H1 (cell line): ENCODE measurements around the gene KIF5C. TPM values are rescaled to one million over a fixed set of nuclear protein-coding genes. Genes with fewer than 3 reads are reported as not detected.

Experiments used
- CTCF ChIA-PET: fragments of 300-600 bp; sonication (Branson Sonifier 250); formaldehyde crosslinking; loops from one replicate; lab custom pipeline; 2021; ENCODE audit not compliant: partially characterized antibody; lab: Charles Lee
- POLR2A ChIA-PET: fragments of 300-600 bp; sonication (Branson Sonifier 250); formaldehyde crosslinking; loops from one replicate; lab custom pipeline; 2021; ENCODE audit warnings: inconsistent platforms; ENCODE audit not compliant: partially characterized antibody; lab: Charles Lee
- DNase-seq, 2 experiments: peaks; one replicate each; pipeline versions ENCODE4 v3.0.0 to v3.0.0-alpha.2; 2010 to 2022; ENCODE audit warnings: low spot score in 2 of 2, low read depth in 1 of 2, mixed read lengths in 1 of 2
- FAIRE-seq: peaks from 2 replicates; lab custom pipeline; 2011; peaks lifted over from hg19 to GRCh38; lab: Jason Lieb, UNC
- H2AFZ ChIP-seq: 2 replicates; pipeline ENCODE4 v1.8.1; 2012; ENCODE audit warnings: low read length, inconsistent platforms
- H2AK5ac ChIP-seq: 2 replicates; pipeline ENCODE4 v1.6.1; 2013; ENCODE audit warnings: low read depth, low read length
- H2BK120ac ChIP-seq: replicated peaks from 2 replicates; pipeline ENCODE3; 2013; ENCODE audit warnings: low read depth, low read length, inconsistent platforms
- H2BK12ac ChIP-seq: 2 replicates; pipeline ENCODE4 v1.6.1; 2013; ENCODE audit warnings: low read depth, low read length
- H2BK15ac ChIP-seq: 2 replicates; pipeline ENCODE4 v1.6.1; 2013; ENCODE audit warnings: low read length
- H2BK20ac ChIP-seq: 2 replicates; pipeline ENCODE4 v1.6.1; 2013; ENCODE audit warnings: low read length
- H2BK5ac ChIP-seq: 2 replicates; pipeline ENCODE4 v1.6.1; 2013; ENCODE audit warnings: low read depth, low read length
- H3K14ac ChIP-seq: 2 replicates; pipeline ENCODE4 v1.6.1; 2013; ENCODE audit warnings: inconsistent platforms; ENCODE audit not compliant: insufficient read length
- H3K18ac ChIP-seq: 2 replicates; pipeline ENCODE4 v1.6.1; 2013; ENCODE audit warnings: low read length; ENCODE audit errors: extremely low read depth
- H3K23ac ChIP-seq: 2 replicates; pipeline ENCODE4 v1.6.1; 2013; ENCODE audit warnings: inconsistent platforms; ENCODE audit not compliant: insufficient read length
- H3K23me2 ChIP-seq: 2 replicates; pipeline ENCODE4 v1.6.1; 2013; ENCODE audit warnings: low read depth, low read length
- H3K27ac ChIP-seq: 2 replicates; pipeline ENCODE4 v1.6.1; 2011; ENCODE audit warnings: low read depth, low read length, inconsistent platforms
- H3K27me3 ChIP-seq, 4 experiments: replicated peaks in 1 of 4; 1 replicate in 1 of 4; 2 replicates in 3 of 4; pipeline versions ENCODE4 v1.6.1 to v1.8.1; 2011 to 2013; ENCODE audit warnings: low read length in 3 of 4, mild to moderate bottlenecking in 3 of 4, inconsistent platforms in 2 of 4, mixed read lengths in 2 of 4, moderate library complexity in 1 of 4; ENCODE audit not compliant: control insufficient read depth in 3 of 4, insufficient read depth in 3 of 4; ENCODE audit errors: extremely low read depth in 1 of 4
- H3K36me3 ChIP-seq, 4 experiments: 2 replicates each; pipeline versions ENCODE4 v1.6.1 to v1.8.1; 2011 to 2013; ENCODE audit warnings: mild to moderate bottlenecking in 4 of 4, low read length in 3 of 4, moderate library complexity in 2 of 4, control low read depth in 1 of 4, inconsistent platforms in 1 of 4; ENCODE audit not compliant: insufficient read depth in 4 of 4, control insufficient read depth in 2 of 4
- H3K4ac ChIP-seq: replicated peaks from 2 replicates; pipeline ENCODE3; 2013; ENCODE audit warnings: low read length, low read depth, mixed read lengths, inconsistent platforms; ENCODE audit not compliant: insufficient read length
- H3K4me1 ChIP-seq, 4 experiments: replicated peaks in 1 of 4; 1 replicate in 1 of 4; 2 replicates in 3 of 4; pipeline versions ENCODE4 v1.6.1 to v1.8.1; 2011 to 2013; ENCODE audit warnings: low read length in 3 of 4, inconsistent platforms in 2 of 4, mixed read lengths in 1 of 4; ENCODE audit not compliant: insufficient read depth in 4 of 4, control insufficient read depth in 3 of 4
- H3K4me2 ChIP-seq, 2 experiments: 2 replicates each; pipeline versions ENCODE4 v1.6.1 to v1.8.1; 2011 to 2013; ENCODE audit warnings: low read depth in 2 of 2, low read length in 2 of 2, control low read depth in 1 of 2, inconsistent platforms in 1 of 2, mild to moderate bottlenecking in 1 of 2; ENCODE audit not compliant: insufficient read depth in 1 of 2
- H3K4me3 ChIP-seq, 4 experiments: fragments of 200-600, 300-600 bp in 1 of 4; sonication (generic), shearing (Covaris generic), sonication (Bioruptor Twin) in 1 of 4; 2 replicates each; pipeline versions ENCODE4 v1.5.1 to v1.8.1; 2011 to 2016; ENCODE audit warnings: low read length in 4 of 4, low read depth in 3 of 4, control low read depth in 2 of 4, inconsistent platforms in 2 of 4, mild to moderate bottlenecking in 2 of 4, mixed read lengths in 1 of 4, moderate library complexity in 1 of 4; ENCODE audit not compliant: insufficient read depth in 2 of 4; ENCODE audit errors: extremely low read depth in 1 of 4
- H3K56ac ChIP-seq: replicated peaks from 2 replicates; pipeline ENCODE3; 2013; ENCODE audit warnings: low read depth, mild to moderate bottlenecking, mixed read lengths, low read length, inconsistent platforms; ENCODE audit not compliant: insufficient read length
- H3K79me1 ChIP-seq: 2 replicates; pipeline ENCODE4 v1.6.1; 2013; ENCODE audit warnings: low read depth, low read length, control low read depth
- H3K79me2 ChIP-seq, 2 experiments: 2 replicates each; pipeline versions ENCODE4 v1.6.1 to v1.8.1; 2012 to 2013; ENCODE audit warnings: low read length in 2 of 2, mild to moderate bottlenecking in 2 of 2, inconsistent platforms in 1 of 2; ENCODE audit not compliant: insufficient read depth in 2 of 2, control insufficient read depth in 1 of 2
- H3K9ac ChIP-seq, 4 experiments: replicated peaks in 1 of 4; 1 replicate in 1 of 4; 2 replicates in 3 of 4; pipeline versions ENCODE4 v1.6.1 to v1.8.1; 2011 to 2013; ENCODE audit warnings: low read depth in 3 of 4, low read length in 3 of 4, control low read depth in 2 of 4, mild to moderate bottlenecking in 2 of 4, moderate library complexity in 2 of 4, inconsistent platforms in 1 of 4; ENCODE audit errors: extremely low read depth in 1 of 4
- H3K9me3 ChIP-seq, 2 experiments: 2 replicates each; pipeline versions ENCODE4 v1.6.1 to v1.8.1; 2012 to 2013; ENCODE audit warnings: mild to moderate bottlenecking in 2 of 2, moderate library complexity in 2 of 2, control low read depth in 1 of 2, inconsistent platforms in 1 of 2, low read depth in 1 of 2, low read length in 1 of 2, mixed read lengths in 1 of 2; ENCODE audit not compliant: insufficient read depth in 2 of 2
- H4K20me1 ChIP-seq, 2 experiments: replicated peaks in 1 of 2; 2 replicates each; pipeline versions ENCODE3 to v1.8.1; 2011 to 2013; ENCODE audit warnings: inconsistent platforms in 2 of 2, low read length in 2 of 2, mild to moderate bottlenecking in 1 of 2; ENCODE audit not compliant: insufficient read depth in 2 of 2, control insufficient read depth in 1 of 2
- H4K5ac ChIP-seq: 2 replicates; pipeline ENCODE4 v1.6.1; 2013; ENCODE audit warnings: low read length, low read depth, mixed read lengths, inconsistent platforms; ENCODE audit not compliant: insufficient read length
- H4K8ac ChIP-seq: 2 replicates; pipeline ENCODE4 v1.8.0; 2013; ENCODE audit warnings: mild to moderate bottlenecking, moderate library complexity, low read length, inconsistent platforms; ENCODE audit not compliant: insufficient read depth; ENCODE audit errors: extremely low read depth
- H4K91ac ChIP-seq: replicated peaks from 2 replicates; pipeline ENCODE3; 2013; ENCODE audit warnings: low read length, mixed read lengths, inconsistent platforms; ENCODE audit not compliant: insufficient read length
- ATF2 ChIP-seq: IDR thresholded peaks from 2 replicates; pipeline ENCODE4 v1.6.1; 2012; ENCODE audit warnings: low read length, inconsistent platforms
- BACH1 ChIP-seq: IDR thresholded peaks from 2 replicates; pipeline ENCODE4 v1.6.1; 2012; ENCODE audit warnings: low read length, improper control_type of control experiment
- CTBP2 ChIP-seq: IDR thresholded peaks from 2 replicates; pipeline ENCODE4 v1.7.0; 2011; ENCODE audit warnings: borderline replicate concordance, mild to moderate bottlenecking, moderate library complexity, mixed read lengths, low read length; ENCODE audit not compliant: insufficient read depth, insufficient read length
- EP300 ChIP-seq, 2 experiments: IDR thresholded peaks; 1 replicate in 1 of 2; 2 replicates in 1 of 2; pipeline ENCODE4 v1.6.1; 2011 to 2012; ENCODE audit warnings: low read depth in 2 of 2, low read length in 2 of 2, mild to moderate bottlenecking in 2 of 2, borderline replicate concordance in 1 of 2, inconsistent platforms in 1 of 2, moderate library complexity in 1 of 2
- POLR2A ChIP-seq, 2 experiments: IDR thresholded peaks; 1 replicate in 1 of 2; 2 replicates in 1 of 2; pipeline ENCODE4 v1.6.1; 2011; ENCODE audit warnings: low read depth in 2 of 2, low read length in 2 of 2, mild to moderate bottlenecking in 2 of 2; ENCODE audit errors: control extremely low read depth in 1 of 2
- RFX5 ChIP-seq: IDR thresholded peaks from 2 replicates; pipeline ENCODE4 v1.6.1; 2011; ENCODE audit warnings: low read depth, low read length, improper control_type of control experiment, borderline replicate concordance
- RNF2 ChIP-seq: fragments of 200-900, 300-1000 bp; sonication (generic); IDR thresholded peaks from 2 replicates; pipeline ENCODE4 v1.7.1; 2016; ENCODE audit warnings: borderline replicate concordance, low read depth, mild to moderate bottlenecking, antibody characterized with exemption, low read length; ENCODE audit not compliant: poor library complexity, severe bottlenecking; ENCODE audit errors: missing control alignments
- WGBS, 2 experiments: shearing (Covaris generic) in 1 of 2; methylation state at CpG; one replicate each; pipeline versions ENCODE4 v1.1.6 to v1.1.7; 2013 to 2015; ENCODE audit warnings: low lambda C conversion rate in 2 of 2, mixed read lengths in 2 of 2, inconsistent platforms in 1 of 2, low coverage in 1 of 2, missing lambda C conversion rate in 1 of 2; ENCODE audit not compliant: insufficient replicate concordance in 2 of 2, insufficient coverage in 1 of 2, insufficient read length in 1 of 2; ENCODE audit errors: extremely low coverage in 1 of 2, missing lambda C conversion rate in 1 of 2; 5-methylcytosine and 5-hydroxymethylcytosine counted together
- polyA plus RNA-seq, 7 experiments: library from polyadenylated mRNA; depleted of rRNA in 3 of 7; stranded (reverse) in 5 of 7; unstranded in 2 of 7; fragments of >200 nt in 5 of 7; fragments of 200-250 nt in 2 of 7; gene quantifications; 1 replicate in 5 of 7; 2 replicates in 1 of 7; 4 replicates in 1 of 7; pipeline versions ENCODE4 v1.2.1 to v1.2.3, GENCODE V29; 2011 to 2013; ENCODE audit warnings: missing spikeins in 2 of 7, mixed read lengths in 2 of 7
- total RNA-seq: library from RNA; stranded (reverse); fragmentation: NEBNext Ultra II Directional; extraction: Animal tissue kit (Norgen Biotek cat#: 25700); gene quantifications from 2 replicates; pipeline ENCODE4 v1.2.1, GENCODE V29; 2021
- TF ChIP-seq, protein P1 (sequence below): IDR thresholded peaks from 2 replicates; pipeline ENCODE4 v1.6.1; 2011; ENCODE audit warnings: low read length, improper control_type of control experiment

KIF5C gene
- total and polyA plus RNA-seq, 2 of the 8 experiments (the other 6 are each of a cell fraction or from before 2014, with no cell fraction given): 16.3 to 66.4 TPM

- H3K27ac ChIP-seq: no peak overlapping the region
- H3K23ac ChIP-seq: no peak overlapping the region
- H4K20me1 ChIP-seq: no peaks in the 10 kb centered on the region
- POLR2A ChIA-PET: no interaction called here
- CTCF ChIA-PET: interaction anchor here (1.0 to 4.0 kb wide), 4 partner anchors 11 to 101 kb away, joined by 3 to 16 read pairs (median 4); no protein-coding TSS in a partner anchor
- no peak overlapping the region for H2BK120ac ChIP-seq
- H3K4me2 ChIP-seq: no peak overlapping the region
- no peak overlapping the region for H2AFZ ChIP-seq
- no peak overlapping the region for H4K8ac ChIP-seq
- no peak overlapping the region for H2BK15ac ChIP-seq
- no peak overlapping the region for H2AK5ac ChIP-seq
- peaks cover 0 to 9% (median 0%) of the 10 kb centered on the region in 4 experiments; a peak in 2 of 8 replicates for H3K36me3 ChIP-seq
- no peaks in the 10 kb centered on the region for H3K27me3 ChIP-seq
- no peak for FAIRE-seq
- H2BK5ac ChIP-seq: no peak overlapping the region
- H3K4me1 ChIP-seq: peaks cover 4 to 17% (median 14%) of the 10 kb centered on the region in 4 experiments
- peaks cover 0 to 7% of the 10 kb centered on the region in 2 experiments; a peak in 1 of 4 replicates for H3K79me2 ChIP-seq
- H3K56ac ChIP-seq: no peak overlapping the region
- DNase-seq: no peak
- WGBS, 2 experiments: 92% methylated on average over 4 of the region's 4 CpGs; no CpG with 5 or more reads in 1 of the 2 experiments
- H3K79me1 ChIP-seq: no peaks in the 10 kb centered on the region
- H2BK20ac ChIP-seq: no peak overlapping the region
- H3K4me3 ChIP-seq: no peak overlapping the region
- H3K18ac ChIP-seq: no peak overlapping the region
- H3K23me2 ChIP-seq: no peaks in the 10 kb centered on the region
- H2BK12ac ChIP-seq: no peak overlapping the region
- no peak overlapping the region for H3K14ac ChIP-seq
- no peak overlapping the region for H3K4ac ChIP-seq
- H3K9me3 ChIP-seq: no peaks in the 10 kb centered on the region
- no peak overlapping the region for H4K91ac ChIP-seq
- no peak overlapping the region for H3K9ac ChIP-seq
- no peak overlapping the region for H4K5ac ChIP-seq
- no peak for TF ChIP-seq CTBP2
- TF ChIP-seq, protein P1, sequence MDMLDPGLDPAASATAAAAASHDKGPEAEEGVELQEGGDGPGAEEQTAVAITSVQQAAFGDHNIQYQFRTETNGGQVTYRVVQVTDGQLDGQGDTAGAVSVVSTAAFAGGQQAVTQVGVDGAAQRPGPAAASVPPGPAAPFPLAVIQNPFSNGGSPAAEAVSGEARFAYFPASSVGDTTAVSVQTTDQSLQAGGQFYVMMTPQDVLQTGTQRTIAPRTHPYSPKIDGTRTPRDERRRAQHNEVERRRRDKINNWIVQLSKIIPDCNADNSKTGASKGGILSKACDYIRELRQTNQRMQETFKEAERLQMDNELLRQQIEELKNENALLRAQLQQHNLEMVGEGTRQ: no peak
- TF ChIP-seq RNF2: no peak
- TF ChIP-seq POLR2A (IDR thresholded peaks at IDR 0.05; ENCODE audit: control extremely low read depth in 1 of 2, low read depth in 2 of 2, low read length in 2 of 2): no peak
- no peak for TF ChIP-seq RFX5
- TF ChIP-seq EP300 (IDR thresholded peaks at IDR 0.05; ENCODE audit: borderline replicate concordance in 1 of 2, low read depth in 2 of 2, low read length in 2 of 2): no peak
- no peak for TF ChIP-seq BACH1
- TF ChIP-seq ATF2: no peak
Measured at GRCh38 chr2:148924514-148925178, 49.6 kb downstream of the KIF5C start.
